Common myeloid progenitor, CD34-positive (primary cell): ENCODE results near the gene MAPKBP1.
A peak's percentile ranks its signal among the peaks of the same experiment; 100 is the strongest.
"Not testable (repeated sequence)": the region's sequence is repeated elsewhere in the genome, so short reads cannot be mapped to it uniquely, and the experiment has no call there.

Experiments
- CTCF ChIA-PET: fragments of 350-600 bp; sonication (Branson Sonifier 250); formaldehyde crosslinking; loops from one replicate; lab custom pipeline; 2021; ENCODE audit warnings: antibody characterized with exemption; lab: Charles Lee
- POLR2A ChIA-PET: fragments of 350-600 bp; sonication (Branson Sonifier 250); formaldehyde crosslinking; loops from one replicate; lab custom pipeline; 2021; ENCODE audit warnings: antibody characterized with exemption; lab: Charles Lee
- DNase-seq, 3 donors: peaks; one replicate each; pipeline versions ENCODE4 v3.0.0 to v3.0.0-alpha.2; 2013
- H3K27ac ChIP-seq, 2 experiments: 1 replicate in 1 of 2; 2 replicates in 1 of 2; pipeline ENCODE4 v1.7.0; 2013; ENCODE audit warnings: inconsistent platforms in 2 of 2, low read length in 2 of 2, mild to moderate bottlenecking in 2 of 2, low read depth in 1 of 2, moderate library complexity in 1 of 2; ENCODE audit not compliant: severe bottlenecking in 2 of 2, insufficient read depth in 1 of 2, poor library complexity in 1 of 2
- H3K27me3 ChIP-seq, 5 experiments: replicated peaks in 2 of 5; 1 replicate in 3 of 5; 2 replicates in 2 of 5; pipeline versions ENCODE4 v1.6.1 to v1.7.0; 2013; ENCODE audit warnings: low read length in 4 of 5, mild to moderate bottlenecking in 2 of 5, moderate library complexity in 2 of 5, inconsistent platforms in 1 of 5; ENCODE audit not compliant: insufficient read depth in 5 of 5, control insufficient read depth in 4 of 5
- H3K36me3 ChIP-seq, 4 experiments: 1 replicate in 2 of 4; 2 replicates in 2 of 4; pipeline versions ENCODE4 v1.6.1 to v1.7.0; 2013; ENCODE audit warnings: low read length in 3 of 4, control low read depth in 1 of 4, mild to moderate bottlenecking in 1 of 4; ENCODE audit not compliant: control insufficient read depth in 4 of 4, insufficient read depth in 4 of 4
- H3K4me1 ChIP-seq, 4 experiments: 1 replicate in 3 of 4; 2 replicates in 1 of 4; pipeline versions ENCODE4 v1.6.1 to v1.7.1; 2013; ENCODE audit warnings: low read length in 3 of 4, mild to moderate bottlenecking in 3 of 4, control low read depth in 1 of 4, inconsistent platforms in 1 of 4, moderate library complexity in 1 of 4; ENCODE audit not compliant: control insufficient read depth in 4 of 4, insufficient read depth in 4 of 4; ENCODE audit errors: control extremely low read depth in 1 of 4
- H3K4me3 ChIP-seq, 7 experiments: 1 replicate in 4 of 7; 2 replicates in 3 of 7; pipeline versions ENCODE4 v1.5.1 to v1.7.0; 2013; ENCODE audit warnings: mild to moderate bottlenecking in 7 of 7, low read length in 6 of 7, moderate library complexity in 6 of 7, inconsistent platforms in 2 of 7, low read depth in 2 of 7, control low read depth in 1 of 7; ENCODE audit not compliant: insufficient read depth in 4 of 7, control insufficient read depth in 1 of 7; ENCODE audit errors: extremely low read depth in 1 of 7
- H3K9me3 ChIP-seq, 5 experiments: 1 replicate in 4 of 5; 2 replicates in 1 of 5; pipeline versions ENCODE4 v1.6.1 to v1.7.1; 2013; ENCODE audit warnings: low read length in 4 of 5, mild to moderate bottlenecking in 2 of 5, inconsistent platforms in 1 of 5, low read depth in 1 of 5, moderate library complexity in 1 of 5; ENCODE audit not compliant: control insufficient read depth in 4 of 5, insufficient read depth in 2 of 5; ENCODE audit errors: control extremely low read depth in 1 of 5
- WGBS: methylation state at CpG from one replicate; pipeline ENCODE4 v1.1.5; 2013; ENCODE audit not compliant: insufficient coverage; 5-methylcytosine and 5-hydroxymethylcytosine counted together

The MAPKBP1 gene

DNA sequence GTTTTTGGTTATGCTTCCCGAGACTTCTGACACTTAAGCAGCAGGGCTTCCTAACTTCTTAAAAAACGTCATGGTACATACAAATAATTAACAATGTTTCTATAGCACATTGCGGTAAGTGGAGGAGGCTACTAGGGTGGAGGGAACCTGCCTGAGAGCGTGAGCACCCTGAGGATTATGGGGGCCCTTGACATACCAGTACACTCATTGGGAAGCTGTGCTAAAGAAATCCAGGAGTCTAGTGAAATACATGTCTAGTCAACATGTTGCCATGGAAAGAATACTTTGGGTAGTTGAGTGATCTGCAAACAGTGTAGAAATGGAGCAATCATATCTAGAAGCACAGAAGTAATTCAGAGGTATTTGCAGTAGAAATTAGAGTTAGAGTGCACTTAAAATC lies 39.2 kb upstream of the MAPKBP1 start:
- POLR2A ChIA-PET, result no interaction called here
- CTCF ChIA-PET, result interaction anchor here (2.2 kb wide), 1 partner anchor 11 kb away, joined by 6 read pairs; no protein-coding TSS in a partner anchor
- H3K4me3 ChIP-seq, result no peak overlapping the region
- H3K4me1 ChIP-seq, result peaks cover 0 to 9% (median 4%) of the 10 kb centered on the region in 4 experiments
- WGBS, result 100% methylated on average over 2 of the region's 4 CpGs
- peaks cover 15 to 57% (median 38%) of the 10 kb centered on the region in 4 experiments for H3K36me3 ChIP-seq
- H3K27ac ChIP-seq, result no peak overlapping the region
- DNase-seq, result no peak
- no peaks in the 10 kb centered on the region for H3K9me3 ChIP-seq
- no peaks in the 10 kb centered on the region for H3K27me3 ChIP-seq

DNA sequence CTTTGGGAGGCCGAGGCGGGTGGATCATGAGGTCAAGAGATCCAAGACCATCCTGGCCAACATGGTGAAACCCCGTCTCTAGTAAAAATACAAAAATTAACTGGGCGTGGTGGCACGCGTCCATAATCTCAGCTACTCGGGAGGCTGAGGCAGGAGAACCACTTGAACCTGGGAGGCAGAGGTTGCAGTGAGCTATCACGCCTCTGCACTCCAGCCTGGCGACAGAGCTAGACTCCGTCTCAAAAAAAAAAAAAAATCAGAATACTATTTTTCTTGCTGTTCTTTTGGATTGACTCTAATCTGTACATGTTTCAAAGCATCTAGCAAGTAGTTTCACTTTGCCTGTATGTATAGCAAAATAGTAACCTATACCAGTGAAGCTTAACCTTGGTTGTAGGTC lies 38.8 kb upstream of the MAPKBP1 start:
- WGBS, result 100% methylated on average over 7 of the region's 10 CpGs
- peaks cover 15 to 58% (median 39%) of the 10 kb centered on the region in 4 experiments for H3K36me3 ChIP-seq
- CTCF ChIA-PET, result interaction anchor here (0.7 to 2.2 kb wide), 3 partner anchors 12 to 218 kb away, joined by 3 to 6 read pairs (median 5); no protein-coding TSS in a partner anchor
- H3K9me3 ChIP-seq, POLR2A ChIA-PET, H3K27me3 ChIP-seq, DNase-seq, H3K27ac ChIP-seq, H3K4me3 ChIP-seq, H3K4me1 ChIP-seq: not testable (repeated sequence)

DNA sequence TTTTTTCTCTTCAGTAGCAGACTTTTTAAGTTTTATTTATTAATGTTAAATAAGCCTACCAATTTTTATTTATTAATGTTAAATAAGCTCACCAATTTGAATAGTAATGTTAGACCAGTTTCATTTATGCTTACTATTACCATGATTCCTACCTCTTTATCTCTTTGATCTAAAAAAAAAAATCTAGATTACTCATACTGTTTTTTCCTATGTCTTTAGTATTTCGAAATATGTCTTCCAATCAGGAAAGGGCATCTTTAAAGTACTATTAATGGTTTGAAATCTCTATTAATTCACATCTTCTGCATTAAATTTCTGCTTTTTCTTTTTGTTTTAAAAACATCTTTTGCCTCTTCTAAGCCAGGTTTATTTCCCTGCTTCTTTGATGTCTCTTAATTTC lies 27.5 kb upstream of the MAPKBP1 start:
- peak in 1 of 3 donors; percentile 2 for DNase-seq
- Histone ChIP-seq H3K4me3 (no peak overlapping the region), H3K9me3 (no peaks in the 10 kb centered on the region), H3K27ac (no peak overlapping the region), H3K27me3 (no peaks in the 10 kb centered on the region), H3K4me1 (no peaks in the 10 kb centered on the region), H3K36me3 (peaks cover 22 to 47% (median 35%) of the 10 kb centered on the region in 4 experiments)
- WGBS, result no CpG with 5 or more reads among the region's 1 CpG
- POLR2A ChIA-PET, result no interaction called here
- CTCF ChIA-PET, result interaction anchor here (1.4 to 1.5 kb wide), 2 partner anchors 27 to 189 kb away, joined by 3 to 5 read pairs; no protein-coding TSS in a partner anchor

DNA sequence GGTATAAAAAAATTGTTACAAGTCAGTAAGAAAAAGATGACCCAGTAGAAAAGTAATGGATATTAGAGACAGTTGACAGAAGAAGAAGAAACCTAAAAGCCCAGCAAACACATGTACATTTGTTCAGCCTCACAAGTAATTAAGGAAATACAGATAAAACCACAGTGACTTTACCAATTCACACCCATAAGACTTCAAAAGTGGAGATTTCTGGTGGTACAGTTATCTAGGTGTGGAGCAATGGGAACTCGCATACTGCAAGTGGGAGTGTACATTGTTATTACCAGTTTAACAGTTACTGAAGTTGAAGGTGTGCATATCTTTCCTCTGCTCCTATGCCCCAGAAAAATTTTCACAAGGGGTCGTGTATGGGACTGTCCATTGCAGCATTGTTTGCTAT lies 18.1 kb upstream of the MAPKBP1 start:
- no peaks in the 10 kb centered on the region for H3K9me3 ChIP-seq
- no peak overlapping the region for H3K27ac ChIP-seq
- no peak overlapping the region for H3K4me3 ChIP-seq
- no peaks in the 10 kb centered on the region for H3K27me3 ChIP-seq
- ChIA-PET CTCF (no interaction called here), POLR2A (no interaction called here)
- peaks cover 0 to 3% (median 0%) of the 10 kb centered on the region in 4 experiments for H3K4me1 ChIP-seq
- WGBS, result no CpG with 5 or more reads among the region's 2 CpGs
- peak in 2 of 3 donors; percentile 46 to 59 for DNase-seq
- H3K36me3 ChIP-seq, result peaks cover 11 to 39% (median 25%) of the 10 kb centered on the region in 4 experiments

DNA sequence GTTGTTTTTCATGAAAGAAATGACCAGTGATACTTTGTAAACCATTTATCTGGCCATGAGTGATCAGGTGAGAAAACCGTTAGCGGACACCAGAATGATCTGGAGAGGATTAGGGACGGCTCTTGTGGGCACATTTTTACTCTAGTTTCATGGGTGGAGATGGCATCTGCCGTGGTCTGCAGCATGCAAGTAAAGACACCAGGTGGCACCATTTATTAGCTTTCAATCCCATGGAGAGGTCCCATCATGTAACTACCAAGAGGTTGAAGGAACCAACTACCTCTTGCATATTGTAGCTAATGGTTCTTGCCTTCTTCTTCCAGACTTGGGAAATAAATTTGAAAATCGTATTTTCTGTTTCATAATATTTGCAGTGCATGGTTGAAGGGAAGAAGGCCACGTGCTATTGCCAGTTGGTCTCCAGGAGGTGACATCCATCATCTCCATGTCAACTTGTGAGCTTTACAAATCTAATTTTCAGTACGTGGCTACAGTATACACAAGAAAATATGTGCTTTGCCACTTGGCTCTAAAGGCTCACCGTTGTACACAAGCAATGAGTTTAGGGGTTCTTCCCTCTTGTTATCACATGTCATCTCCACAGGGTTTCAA lies 1.5 kb upstream of the MAPKBP1 start:
- Histone ChIP-seq H3K36me3 (peaks cover 2 to 15% (median 11%) of the 10 kb centered on the region in 4 experiments), H3K4me1 (peaks cover 24 to 45% (median 38%) of the 10 kb centered on the region in 4 experiments), H3K4me3 (peak overlapping the region in 2 of 7 experiments; percentile 67 to 93), H3K9me3 (no peaks in the 10 kb centered on the region), H3K27me3 (no peaks in the 10 kb centered on the region), H3K27ac (no peak overlapping the region)
- CTCF ChIA-PET, result interaction anchor here (0.5 to 11.2 kb wide), 28 partner anchors 9 to 718 kb away, joined by 3 to 319 read pairs (median 6); partner anchors contain the start of genes EHD4, PLA2G4B and ZNF106
- peak; percentile 85 to 93 (median 93) for DNase-seq
- POLR2A ChIA-PET, result interaction anchor here (0.7 to 3.0 kb wide), 2 partner anchors 38 to 111 kb away, joined by 5 to 24 read pairs; no protein-coding TSS in a partner anchor
- 41% methylated on average over 6 of the region's 8 CpGs for WGBS

DNA sequence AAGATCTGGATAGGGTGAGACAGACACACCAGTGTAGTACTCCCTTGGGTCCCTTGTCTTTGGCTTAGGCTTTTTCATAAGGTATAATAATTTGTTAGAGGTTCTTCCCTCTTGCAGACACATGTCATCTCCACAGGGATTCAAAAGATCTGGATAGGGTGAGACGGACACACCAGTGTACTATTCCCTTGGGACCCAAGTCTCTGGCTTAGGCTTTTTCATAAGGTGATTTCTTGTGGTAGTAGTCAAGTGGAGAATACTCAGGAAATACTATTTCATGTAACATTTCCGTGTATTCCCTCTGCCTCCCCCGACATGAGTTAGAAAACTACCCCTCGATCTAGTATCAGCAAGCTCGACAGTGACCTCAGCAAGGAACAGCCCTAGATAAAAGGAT lies 954 bp upstream of the MAPKBP1 start:
- H3K4me3 ChIP-seq, result peak overlapping the region in 5 of 7 experiments; percentile 67 to 93 (median 82)
- POLR2A ChIA-PET, result interaction anchor here (3.0 kb wide), 1 partner anchor 37 kb away, joined by 24 read pairs; no protein-coding TSS in a partner anchor
- DNase-seq, result no peak
- peak overlapping the region; percentile 75 to 87 for H3K27ac ChIP-seq
- H3K27me3 ChIP-seq, result no peaks in the 10 kb centered on the region
- peaks cover 24 to 50% (median 41%) of the 10 kb centered on the region in 4 experiments for H3K4me1 ChIP-seq
- peaks cover 2 to 14% (median 9%) of the 10 kb centered on the region in 4 experiments for H3K36me3 ChIP-seq
- CTCF ChIA-PET, result interaction anchor here (0.7 to 11.2 kb wide), 33 partner anchors 9 to 718 kb away, joined by 3 to 319 read pairs (median 6); partner anchors contain the start of genes EHD4, PLA2G4B and ZNF106
- H3K9me3 ChIP-seq, result no peaks in the 10 kb centered on the region
- WGBS, result 17% methylated on average over 2 of the region's 5 CpGs

DNA sequence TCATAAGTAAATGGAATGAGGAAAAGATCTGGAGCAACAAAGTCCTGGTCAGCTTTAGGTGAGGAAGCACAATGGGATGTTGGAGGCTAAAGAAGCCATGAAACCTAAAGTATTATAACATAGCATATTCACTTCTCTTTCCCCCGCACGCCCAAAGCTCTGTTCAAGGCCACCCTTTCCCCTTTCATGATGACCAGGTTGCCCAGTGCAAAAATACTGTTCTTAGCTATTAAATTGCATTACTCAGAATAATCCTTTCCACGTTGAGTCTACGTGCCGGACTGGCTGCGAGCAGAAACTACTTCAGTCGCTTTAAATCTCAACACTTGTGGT lies 589 bp upstream of the MAPKBP1 start:
- H3K4me1 ChIP-seq, result peaks cover 24 to 53% (median 43%) of the 10 kb centered on the region in 4 experiments
- H3K27ac ChIP-seq, result peak overlapping the region; percentile 75 to 87
- WGBS, result 11% methylated on average over 7 of the region's 7 CpGs
- peaks cover 2 to 10% (median 6%) of the 10 kb centered on the region in 4 experiments for H3K36me3 ChIP-seq
- peak overlapping the region; percentile 67 to 93 (median 82) for H3K4me3 ChIP-seq
- CTCF ChIA-PET, result interaction anchor here (0.6 to 11.2 kb wide), 30 partner anchors 10 to 308 kb away, joined by 3 to 319 read pairs (median 6); partner anchors contain the start of gene PLA2G4B
- DNase-seq, result no peak
- H3K9me3 ChIP-seq, result no peaks in the 10 kb centered on the region
- H3K27me3 ChIP-seq, result no peaks in the 10 kb centered on the region
- POLR2A ChIA-PET, result interaction anchor here (1.7 to 3.0 kb wide), 2 partner anchors 37 to 122 kb away, joined by 7 to 24 read pairs; no protein-coding TSS in a partner anchor
